ENCODE data around the gene DDO.

DDO gene

GRCh38 chr6:110348961-110349690, 66.2 kb downstream of the DDO start:
- no peak for DNase-seq (ENCODE audit: low read depth in 3 of 3, low spot score in 1 of 3)

DNA sequence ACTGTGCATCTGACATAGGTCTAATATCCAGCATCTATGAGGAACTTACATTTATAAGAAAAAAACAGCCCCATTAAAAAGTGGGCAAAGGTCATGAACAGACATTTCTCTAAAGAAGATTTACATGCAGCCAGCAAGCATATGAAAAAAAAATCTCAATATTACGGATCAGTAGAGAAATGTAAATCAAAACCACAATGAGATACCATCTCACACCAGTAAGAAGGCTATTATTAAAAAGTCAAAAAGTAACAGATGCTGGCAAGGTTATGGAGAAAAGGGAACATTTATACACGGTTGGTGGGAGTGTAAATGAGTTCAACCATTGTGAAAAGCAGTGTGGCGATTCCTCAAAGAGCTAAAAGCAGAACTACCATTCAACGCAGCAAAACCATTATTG, 70.3 kb downstream of the DDO start:
- DNase-seq (ENCODE audit: low read depth in 3 of 3, low spot score in 1 of 3): no peak

- DNase-seq (ENCODE audit: low read depth in 3 of 3, low spot score in 1 of 3): no peak
Measured at GRCh38 chr6:110342759-110343158, 72.6 kb downstream of the DDO start.

All from stimulated activated CD4-positive, alpha-beta T cell treated with anti-CD3 and anti-CD28 coated beads, TNF-alpha, amount 100 ng/mL, for 1 hour (primary cell).